Aorta (tissue), 5 donors: Measurements from ENCODE around the gene TNP1. TPM values are rescaled to one million over a fixed set of nuclear protein-coding genes. Genes with fewer than 3 reads are reported as not detected.

Experiments
- ATAC-seq: fragments of 200-7000 bp; cut with Tn5 transposase; one replicate; pipeline ENCODE4 v1.9.1; 2022; ENCODE audit warnings: moderate library complexity; ENCODE audit not compliant: low FRiP score
- DNase-seq, 2 donors: peaks; one replicate each; pipeline ENCODE4 v3.0.0-alpha.2; 2020
- H3K27ac ChIP-seq, 2 donors: one replicate each; pipeline ENCODE4 v1.5.1; 2013; ENCODE audit warnings: low read length in 2 of 2, mild to moderate bottlenecking in 2 of 2, moderate library complexity in 2 of 2, control low read depth in 1 of 2, inconsistent platforms in 1 of 2, low read depth in 1 of 2
- H3K27me3 ChIP-seq, 2 donors: one replicate each; pipeline ENCODE4 v1.6.1; 2013; ENCODE audit warnings: control low read depth in 1 of 2, low read length in 1 of 2, mild to moderate bottlenecking in 1 of 2, moderate library complexity in 1 of 2; ENCODE audit not compliant: insufficient read depth in 2 of 2, control insufficient read depth in 1 of 2
- H3K36me3 ChIP-seq, 2 donors: one replicate each; pipeline ENCODE4 v1.6.1; 2013; ENCODE audit warnings: control low read depth in 1 of 2, low read length in 1 of 2, mild to moderate bottlenecking in 1 of 2; ENCODE audit not compliant: insufficient read depth in 2 of 2, control insufficient read depth in 1 of 2
- H3K4me1 ChIP-seq, 2 donors: one replicate each; pipeline ENCODE4 v1.6.1; 2013; ENCODE audit warnings: low read length in 2 of 2, control low read depth in 1 of 2, mild to moderate bottlenecking in 1 of 2, moderate library complexity in 1 of 2; ENCODE audit not compliant: insufficient read depth in 2 of 2, control insufficient read depth in 1 of 2
- H3K4me3 ChIP-seq, 2 donors: one replicate each; pipeline ENCODE4 v1.5.1; 2013; ENCODE audit warnings: low read length in 2 of 2, control low read depth in 1 of 2, mild to moderate bottlenecking in 1 of 2
- H3K9me3 ChIP-seq: one replicate; pipeline ENCODE4 v1.6.1; 2013; ENCODE audit warnings: mild to moderate bottlenecking, low read length; ENCODE audit not compliant: control insufficient read depth
- WGBS, 2 donors: extraction: QIAGEN DNeasy Blood & Tissue Kit; methylation state at CpG; one replicate each; pipeline ENCODE4 v1.1.7; 2013; 5-methylcytosine and 5-hydroxymethylcytosine counted together
- intact Hi-C, 2 donors: fragments of 100-400 bp; cut with DNase I; formaldehyde crosslinking; loops; one replicate each; pipeline versions ENCODE4 v1.14.2 to v1.15.0; 2022
- polyA plus RNA-seq, 2 donors: library from polyadenylated mRNA; stranded (reverse); fragments of 200-250 nt; gene quantifications; one replicate each; pipeline ENCODE4 v1.2.3, GENCODE V29; 2013
- total RNA-seq, 2 donors: library from RNA; stranded (reverse); fragmentation: NEBNext Ultra II Directional; extraction: Animal tissue kit (Norgen Biotek cat#: 25700); gene quantifications; one replicate each; pipeline ENCODE4 v1.2.1, GENCODE V29; 2021
- donor health status: healthy with polysubstance abuse.
- donor health status: Bipolar disorder and iron deficiency.
- donor health status: DM: no; HTN: no; CAD: no.
- donor health status: DM: no; HTN: no; CAD: no.
- donor health status: DM: yes; HTN: yes; CAD: no.

Gene TNP1
- total and polyA plus RNA-seq, 4 donors, result not detected

DNA sequence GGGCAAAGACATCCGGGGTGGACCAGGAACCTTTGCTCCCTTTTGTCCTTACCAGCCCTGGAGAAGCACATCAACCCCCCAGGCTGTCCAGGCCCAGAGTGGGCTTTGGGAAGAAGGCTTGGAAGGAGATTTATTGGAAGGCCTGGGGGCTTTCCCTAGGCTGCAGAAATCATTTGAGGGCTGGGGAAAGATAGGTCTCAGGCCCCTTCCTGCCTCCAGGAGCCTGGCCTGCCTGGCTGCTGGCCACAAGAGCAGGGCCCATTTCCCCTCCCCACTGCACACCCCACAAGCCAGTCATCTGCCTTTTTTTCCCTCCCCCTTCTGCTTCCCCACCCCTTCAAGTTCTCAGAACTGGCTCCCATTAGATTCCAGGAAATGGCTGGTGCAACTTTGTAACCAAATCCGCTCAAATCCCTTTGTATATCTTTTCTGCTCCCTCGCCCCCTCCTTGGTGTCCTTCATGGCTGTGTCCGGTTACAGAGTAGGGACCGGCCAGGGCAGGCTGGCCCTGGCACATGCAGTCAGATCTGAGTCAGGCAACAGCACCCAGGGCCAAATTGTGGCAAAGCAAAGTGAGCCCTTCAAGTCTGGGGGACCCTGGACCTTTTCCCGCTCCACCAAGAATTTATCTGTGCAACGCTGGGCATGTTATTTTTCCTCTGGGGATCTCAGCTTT lies 20.8 kb upstream of the TNP1 start:
- Histone ChIP-seq H3K4me1 (no peaks in the 10 kb centered on the region), H3K27me3 (no peaks in the 10 kb centered on the region), H3K36me3 (no peaks in the 10 kb centered on the region), H3K9me3 (no peaks in the 10 kb centered on the region), H3K4me3 (no peak overlapping the region), H3K27ac (no peak overlapping the region)
- peak in 1 of 2 donors; percentile 78 for DNase-seq
- intact Hi-C loops, result loop anchor here (5.0 to 10.0 kb wide), 2 partner anchors 86 to 183 kb away; partner anchors contain the start of gene IGFBP5 (in 1 of the 2)
- 29 to 30% methylated on average over 7 of the region's 7 CpGs for WGBS, 2 donors
- ATAC-seq, result peak; percentile 73

DNA sequence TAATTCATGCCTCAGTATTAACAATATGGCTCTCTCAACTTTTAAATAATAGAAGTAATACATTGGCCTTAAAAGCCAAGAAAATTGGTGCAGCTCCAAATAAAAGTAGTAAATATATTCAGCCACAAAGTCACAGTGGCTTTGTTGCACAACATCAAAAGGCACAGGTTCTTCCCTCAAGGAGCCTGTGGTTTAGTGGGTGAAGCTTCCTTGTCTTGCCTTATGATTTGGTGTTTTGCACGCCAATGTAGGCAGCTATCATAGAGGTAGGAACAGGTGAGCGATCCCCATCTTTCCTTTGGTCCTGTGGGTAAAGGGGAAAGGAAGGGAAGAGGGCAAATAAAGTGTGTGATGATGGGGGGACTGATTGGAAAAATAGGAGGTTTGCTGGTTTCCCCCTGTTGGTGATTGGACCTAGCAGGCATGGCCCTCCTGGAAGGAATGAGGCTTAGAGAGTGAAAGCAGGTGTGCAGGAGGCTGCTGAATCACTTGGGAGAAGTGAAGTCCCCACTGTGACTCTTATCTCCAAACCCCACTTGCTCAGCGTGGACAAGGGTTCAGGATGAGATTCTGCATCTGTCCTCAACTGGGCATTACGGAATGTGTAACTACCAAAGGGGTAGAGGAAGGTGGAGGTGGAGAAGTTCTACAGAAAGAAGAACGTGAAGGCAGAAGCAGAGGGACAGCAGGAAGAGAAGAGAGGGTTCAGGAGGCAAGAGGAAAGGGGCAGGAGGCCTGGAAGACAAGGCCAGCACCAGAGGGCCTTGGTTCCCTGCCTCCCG lies 20.1 kb upstream of the TNP1 start:
- no peaks in the 10 kb centered on the region for H3K9me3 ChIP-seq
- no peak overlapping the region for H3K27ac ChIP-seq
- DNase-seq (no peak), ATAC-seq (no peak)
- H3K27me3 ChIP-seq, result no peaks in the 10 kb centered on the region
- H3K36me3 ChIP-seq, result no peaks in the 10 kb centered on the region
- intact Hi-C loops, result loop anchor here (5.0 to 10.0 kb wide), 2 partner anchors 85 to 183 kb away; partner anchors contain the start of gene IGFBP5 (in 1 of the 2)
- H3K4me3 ChIP-seq, result no peak overlapping the region
- WGBS, 2 donors, result 92 to 97% methylated on average over 6 of the region's 6 CpGs
- no peaks in the 10 kb centered on the region for H3K4me1 ChIP-seq

DNA sequence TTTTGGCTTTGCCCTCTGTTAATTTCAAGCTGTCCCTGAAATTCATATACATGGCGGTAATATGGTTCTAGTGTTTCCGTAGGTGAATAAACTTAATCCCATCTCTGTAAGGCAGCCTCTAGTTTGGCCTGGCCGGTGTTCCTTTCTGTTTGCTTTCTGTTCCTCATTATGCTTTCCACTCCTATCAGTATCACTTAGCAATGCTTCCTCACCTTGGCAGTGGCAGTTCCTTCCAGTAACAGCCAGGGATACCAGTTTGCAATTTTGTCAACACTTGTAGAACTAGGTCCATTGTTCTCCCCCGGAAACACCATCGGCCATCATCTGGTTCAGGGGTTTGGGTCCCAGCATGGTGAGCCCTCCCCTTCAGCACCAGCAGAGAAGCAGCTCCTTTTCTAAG lies 18.2 kb upstream of the TNP1 start:
- no peak for DNase-seq
- 96 to 99% methylated on average over 5 of the region's 5 CpGs for WGBS, 2 donors
- Histone ChIP-seq H3K9me3 (no peaks in the 10 kb centered on the region), H3K4me3 (no peak overlapping the region), H3K4me1 (no peaks in the 10 kb centered on the region), H3K36me3 (no peaks in the 10 kb centered on the region), H3K27me3 (no peaks in the 10 kb centered on the region), H3K27ac (no peak overlapping the region)
- no peak for ATAC-seq
- intact Hi-C loops, result no loop called here

DNA sequence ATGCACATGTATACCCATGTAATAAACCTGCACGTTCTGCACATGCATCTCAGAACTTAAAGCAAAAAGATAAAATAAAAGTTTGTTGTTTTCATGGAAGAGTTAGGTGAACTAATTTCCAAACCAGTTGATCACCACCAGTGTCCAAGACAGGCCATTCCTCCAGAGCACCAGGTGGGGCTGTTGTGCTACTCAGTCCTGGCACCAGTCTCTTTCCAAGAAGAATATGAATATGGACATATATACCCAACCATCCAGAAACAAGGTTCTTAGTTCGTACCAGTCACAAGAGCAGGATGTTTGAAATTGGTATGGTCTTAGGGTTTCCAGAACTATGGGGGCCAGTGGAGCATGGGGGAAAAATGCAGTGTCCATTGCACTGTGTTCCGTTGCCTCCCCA lies 17.2 kb upstream of the TNP1 start:
- H3K27ac ChIP-seq, result no peak overlapping the region
- 98% methylated on average over 3 of the region's 3 CpGs for WGBS, 2 donors
- H3K27me3 ChIP-seq, result no peaks in the 10 kb centered on the region
- DNase-seq (no peak), ATAC-seq (no peak)
- no peak overlapping the region for H3K4me3 ChIP-seq
- no peaks in the 10 kb centered on the region for H3K9me3 ChIP-seq
- no peaks in the 10 kb centered on the region for H3K36me3 ChIP-seq
- no peaks in the 10 kb centered on the region for H3K4me1 ChIP-seq
- intact Hi-C loops, result no loop called here

DNA sequence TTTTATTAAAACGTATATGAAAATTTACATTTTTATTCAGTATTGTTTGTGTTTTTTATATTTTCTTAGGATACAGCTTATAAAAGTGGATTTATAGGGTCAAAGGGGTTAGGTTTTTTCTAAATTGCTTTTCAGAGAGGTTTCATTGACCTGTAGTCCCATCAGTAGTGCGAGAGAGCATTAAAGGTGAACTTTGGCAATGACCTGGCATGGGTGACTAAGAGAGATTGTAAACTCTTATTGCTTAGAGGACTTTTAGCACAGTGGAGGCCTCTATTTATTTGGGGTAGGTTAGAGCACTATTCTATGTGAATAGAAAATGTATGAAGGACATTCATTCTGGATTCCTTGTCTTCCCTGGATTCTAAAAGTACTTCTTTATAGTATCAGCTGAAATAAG lies 16.0 kb upstream of the TNP1 start:
- WGBS, 2 donors, result 92 to 94% methylated on average over 2 of the region's 2 CpGs
- Histone ChIP-seq H3K4me1 (no peaks in the 10 kb centered on the region), H3K36me3 (no peaks in the 10 kb centered on the region), H3K9me3 (no peaks in the 10 kb centered on the region), H3K27me3 (no peaks in the 10 kb centered on the region), H3K27ac (no peak overlapping the region), H3K4me3 (no peak overlapping the region)
- intact Hi-C loops, result no loop called here
- no peak for DNase-seq
- no peak for ATAC-seq

DNA sequence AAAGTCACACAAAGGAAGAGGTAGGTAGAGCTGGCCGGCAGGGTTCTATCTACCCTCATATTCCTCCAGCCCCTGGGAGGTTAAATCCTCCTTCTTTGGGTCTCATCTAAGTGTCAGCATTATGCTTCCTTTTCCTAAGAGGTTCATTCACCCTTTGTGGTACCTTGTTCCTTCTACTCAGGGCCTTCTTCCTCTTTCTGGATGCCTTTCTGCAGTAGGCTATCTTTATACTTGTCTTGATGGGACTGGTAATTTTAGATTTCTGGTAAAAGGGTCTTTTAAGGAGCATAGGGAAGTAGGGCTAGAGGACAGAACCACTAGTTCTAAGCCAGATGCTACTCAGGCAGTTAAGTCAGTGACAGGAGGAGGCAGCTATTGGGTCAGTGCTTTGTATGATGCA lies 13.7 kb upstream of the TNP1 start:
- intact Hi-C loops, result no loop called here
- 94 to 100% methylated on average over 1 of the region's 1 CpG for whole genome bisulfite sequencing, 2 donors

DNA sequence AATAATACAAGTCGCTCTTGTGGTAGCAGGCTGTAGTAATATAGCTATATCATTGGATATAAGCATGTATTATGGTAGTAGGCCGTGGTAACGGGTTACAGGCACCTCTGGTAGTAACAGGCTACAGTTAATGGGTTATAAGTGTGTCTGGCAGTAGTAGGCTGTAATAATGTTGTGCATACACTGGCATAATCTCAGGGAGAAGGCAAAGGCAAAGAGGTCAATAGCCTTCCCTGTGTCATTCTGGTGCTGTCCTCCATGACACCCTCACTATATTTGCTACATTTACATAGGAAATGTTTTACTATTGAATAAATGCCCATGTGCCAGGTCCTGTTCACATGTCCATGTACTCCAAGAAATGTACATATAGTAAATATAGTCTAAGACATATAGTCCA lies 12.8 kb upstream of the TNP1 start:
- no peaks in the 10 kb centered on the region for H3K36me3 ChIP-seq
- H3K27ac ChIP-seq, result no peak overlapping the region
- H3K4me3 ChIP-seq, result no peak overlapping the region
- intact Hi-C loops, result no loop called here
- no peaks in the 10 kb centered on the region for H3K4me1 ChIP-seq
- H3K27me3 ChIP-seq, result no peaks in the 10 kb centered on the region
- ATAC-seq (no peak), DNase-seq (no peak)
- H3K9me3 ChIP-seq, result no peaks in the 10 kb centered on the region
- WGBS, 2 donors, result 97 to 98% methylated on average over 3 of the region's 3 CpGs

More for the DNA sequence above, 13.7 kb upstream of the TNP1 start:
- H3K4me3 ChIP-seq, result no peak overlapping the region
- DNase-seq (no peak), ATAC-seq (no peak)
- no peak overlapping the region for H3K27ac ChIP-seq
- no peaks in the 10 kb centered on the region for H3K9me3 ChIP-seq
- H3K36me3 ChIP-seq, result no peaks in the 10 kb centered on the region
- H3K4me1 ChIP-seq, result no peaks in the 10 kb centered on the region
- no peaks in the 10 kb centered on the region for H3K27me3 ChIP-seq

DNA sequence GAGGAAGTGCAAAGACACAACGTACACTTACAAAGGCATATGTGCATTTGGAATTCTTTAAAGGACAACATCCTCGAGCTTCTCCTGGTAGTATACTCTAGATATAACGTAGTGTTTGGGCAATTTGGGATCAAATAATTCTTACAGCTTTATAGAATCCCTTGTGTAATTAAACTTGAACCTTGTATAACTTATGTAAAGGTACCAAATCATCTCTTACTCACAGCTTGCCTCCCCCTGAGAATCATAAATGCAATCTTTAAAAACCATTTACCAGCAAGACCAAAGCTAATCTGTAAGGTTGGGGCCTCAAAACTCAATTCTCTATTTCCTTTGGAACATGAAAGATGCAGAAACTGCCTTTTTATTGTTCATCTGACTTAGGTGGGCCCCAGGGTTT lies 12.2 kb upstream of the TNP1 start:
- DNase-seq (no peak), ATAC-seq (no peak)
- no peaks in the 10 kb centered on the region for H3K27me3 ChIP-seq
- H3K9me3 ChIP-seq, result no peaks in the 10 kb centered on the region
- H3K4me1 ChIP-seq, result no peaks in the 10 kb centered on the region
- H3K27ac ChIP-seq, result no peak overlapping the region
- WGBS, 2 donors, result 93 to 96% methylated on average over 3 of the region's 3 CpGs
- no peak overlapping the region for H3K4me3 ChIP-seq
- intact Hi-C loops, result no loop called here
- no peaks in the 10 kb centered on the region for H3K36me3 ChIP-seq
